ENCODE measurements around the gene GPD1. TPM values are rescaled to one million over a fixed set of nuclear protein-coding genes. Genes with fewer than 3 reads are reported as not detected.

GPD1 gene
- total RNA-seq, 1 experiment from 2014 or later: 0.58 TPM

DNA sequence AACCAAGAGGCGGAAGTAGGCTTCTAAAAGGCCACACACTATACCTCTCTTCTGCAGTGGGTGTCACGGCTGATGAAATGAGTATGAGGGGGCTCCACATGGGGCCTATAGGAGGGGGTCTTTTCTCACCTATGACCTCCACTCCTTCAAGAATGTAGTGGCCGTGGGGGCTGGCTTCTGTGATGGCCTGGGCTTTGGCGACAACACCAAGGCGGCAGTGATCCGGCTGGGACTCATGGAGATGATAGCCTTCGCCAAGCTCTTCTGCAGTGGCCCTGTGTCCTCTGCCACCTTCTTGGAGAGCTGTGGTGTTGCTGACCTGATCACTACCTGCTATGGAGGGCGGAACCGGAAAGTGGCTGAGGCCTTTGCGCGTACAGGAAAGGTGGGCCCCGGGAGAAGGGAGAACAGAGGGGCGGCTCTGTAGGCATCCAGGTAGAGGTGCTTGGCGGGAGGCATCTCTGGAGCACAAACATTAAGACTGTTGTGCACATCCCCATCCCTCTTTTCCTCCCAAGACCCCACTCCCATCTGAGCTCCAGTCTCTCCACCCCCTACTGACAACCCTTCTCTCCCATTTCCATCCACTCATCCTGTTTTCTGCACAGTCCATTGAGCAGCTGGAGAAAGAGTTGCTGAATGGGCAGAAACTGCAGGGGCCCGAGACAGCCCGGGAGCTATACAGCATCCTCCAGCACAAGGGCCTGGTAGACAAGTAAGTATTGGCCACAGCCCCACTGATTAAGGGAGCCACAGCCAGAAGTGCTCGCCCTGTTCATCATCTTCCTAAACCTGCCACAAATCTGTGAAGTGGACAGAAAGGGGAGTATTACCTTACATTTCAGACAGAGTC, 3.8 kb downstream of the GPD1 start:
- POLR2A ChIA-PET (ENCODE audit: low non-redundant PET): no interaction called here
- Histone ChIP-seq H3K27ac (ENCODE audit: low read depth, low read length, poor library complexity, severe bottlenecking) (no peak overlapping the region), H3K27me3 (replicated peaks; ENCODE audit: insufficient read depth, low read depth, low read length, poor library complexity) (no peaks in the 10 kb centered on the region), H3K9me3 (ENCODE audit: low read depth, low read length, poor library complexity, severe bottlenecking) (no peaks in the 10 kb centered on the region), H3K4me1 (ENCODE audit: insufficient read depth, low read length, poor library complexity, severe bottlenecking) (peaks cover 29% of the 10 kb centered on the region), H3K4me3 (ENCODE audit: low read depth, low read length, poor library complexity, severe bottlenecking) (no peak overlapping the region), H3K36me3 (ENCODE audit: insufficient read depth, low read length, poor library complexity, severe bottlenecking) (no peaks in the 10 kb centered on the region)
- TF ChIP-seq, protein P1, sequence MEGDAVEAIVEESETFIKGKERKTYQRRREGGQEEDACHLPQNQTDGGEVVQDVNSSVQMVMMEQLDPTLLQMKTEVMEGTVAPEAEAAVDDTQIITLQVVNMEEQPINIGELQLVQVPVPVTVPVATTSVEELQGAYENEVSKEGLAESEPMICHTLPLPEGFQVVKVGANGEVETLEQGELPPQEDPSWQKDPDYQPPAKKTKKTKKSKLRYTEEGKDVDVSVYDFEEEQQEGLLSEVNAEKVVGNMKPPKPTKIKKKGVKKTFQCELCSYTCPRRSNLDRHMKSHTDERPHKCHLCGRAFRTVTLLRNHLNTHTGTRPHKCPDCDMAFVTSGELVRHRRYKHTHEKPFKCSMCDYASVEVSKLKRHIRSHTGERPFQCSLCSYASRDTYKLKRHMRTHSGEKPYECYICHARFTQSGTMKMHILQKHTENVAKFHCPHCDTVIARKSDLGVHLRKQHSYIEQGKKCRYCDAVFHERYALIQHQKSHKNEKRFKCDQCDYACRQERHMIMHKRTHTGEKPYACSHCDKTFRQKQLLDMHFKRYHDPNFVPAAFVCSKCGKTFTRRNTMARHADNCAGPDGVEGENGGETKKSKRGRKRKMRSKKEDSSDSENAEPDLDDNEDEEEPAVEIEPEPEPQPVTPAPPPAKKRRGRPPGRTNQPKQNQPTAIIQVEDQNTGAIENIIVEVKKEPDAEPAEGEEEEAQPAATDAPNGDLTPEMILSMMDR (conservative IDR thresholded peaks at IDR 0.05; ENCODE audit: low read depth, low read length): no peak
- TF ChIP-seq EZH2 (IDR thresholded peaks at IDR 0.05; ENCODE audit: borderline replicate concordance, low read depth, low read length, poor library complexity, severe bottlenecking): no peak
- CTCF ChIA-PET: no interaction called here
- intact Hi-C loops (cut with micrococcal nuclease; ENCODE audit: unreplicated experiment): no loop called here
- DNase-seq (ENCODE audit: low spot score): no peak
- no TSS peak for BruUV-seq (replicated peaks)

DNA sequence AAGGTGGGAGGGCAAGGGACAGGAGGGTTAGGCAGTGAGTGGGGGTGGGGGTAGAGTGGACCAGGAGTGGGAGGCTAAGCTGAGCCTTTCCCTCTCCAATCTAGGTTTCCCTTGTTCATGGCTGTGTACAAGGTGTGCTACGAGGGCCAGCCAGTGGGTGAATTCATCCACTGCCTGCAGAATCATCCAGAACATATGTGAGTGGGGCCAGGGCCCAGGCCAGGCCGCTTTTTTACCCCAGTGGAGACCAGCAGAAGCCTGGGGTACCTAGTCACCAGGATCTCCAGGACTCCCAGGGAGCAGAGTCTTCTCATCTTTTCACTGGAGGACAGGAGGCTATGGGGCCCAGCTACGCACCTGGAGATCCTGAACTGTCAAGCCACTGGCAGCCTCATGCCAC, 5.5 kb downstream of the GPD1 start:
- H3K27me3 ChIP-seq (replicated peaks; ENCODE audit: insufficient read depth, low read depth, low read length, poor library complexity): no peaks in the 10 kb centered on the region
- CTCF ChIA-PET: interaction anchor here (1.1 to 2.7 kb wide), 2 partner anchors 25 to 67 kb away, joined by 3 to 19 read pairs; partner anchors contain the start of gene SMARCD1
- TF ChIP-seq, protein P1 (conservative IDR thresholded peaks at IDR 0.05; ENCODE audit: low read depth, low read length): no peak
- no peak for TF ChIP-seq EZH2 (IDR thresholded peaks at IDR 0.05; ENCODE audit: borderline replicate concordance, low read depth, low read length, poor library complexity, severe bottlenecking)
- H3K4me3 ChIP-seq (ENCODE audit: low read depth, low read length, poor library complexity, severe bottlenecking): no peak overlapping the region
- no peak for DNase-seq (ENCODE audit: low spot score)
- no TSS peak for BruUV-seq (replicated peaks)
- intact Hi-C loops (cut with micrococcal nuclease; ENCODE audit: unreplicated experiment): no loop called here
- H3K36me3 ChIP-seq (ENCODE audit: insufficient read depth, low read length, poor library complexity, severe bottlenecking): no peaks in the 10 kb centered on the region
- peaks cover 27% of the 10 kb centered on the region for H3K4me1 ChIP-seq (ENCODE audit: insufficient read depth, low read length, poor library complexity, severe bottlenecking)
- POLR2A ChIA-PET (ENCODE audit: low non-redundant PET): no interaction called here
- H3K27ac ChIP-seq (ENCODE audit: low read depth, low read length, poor library complexity, severe bottlenecking): peak overlapping the region; percentile 49
- H3K9me3 ChIP-seq (ENCODE audit: low read depth, low read length, poor library complexity, severe bottlenecking): no peaks in the 10 kb centered on the region

DNA sequence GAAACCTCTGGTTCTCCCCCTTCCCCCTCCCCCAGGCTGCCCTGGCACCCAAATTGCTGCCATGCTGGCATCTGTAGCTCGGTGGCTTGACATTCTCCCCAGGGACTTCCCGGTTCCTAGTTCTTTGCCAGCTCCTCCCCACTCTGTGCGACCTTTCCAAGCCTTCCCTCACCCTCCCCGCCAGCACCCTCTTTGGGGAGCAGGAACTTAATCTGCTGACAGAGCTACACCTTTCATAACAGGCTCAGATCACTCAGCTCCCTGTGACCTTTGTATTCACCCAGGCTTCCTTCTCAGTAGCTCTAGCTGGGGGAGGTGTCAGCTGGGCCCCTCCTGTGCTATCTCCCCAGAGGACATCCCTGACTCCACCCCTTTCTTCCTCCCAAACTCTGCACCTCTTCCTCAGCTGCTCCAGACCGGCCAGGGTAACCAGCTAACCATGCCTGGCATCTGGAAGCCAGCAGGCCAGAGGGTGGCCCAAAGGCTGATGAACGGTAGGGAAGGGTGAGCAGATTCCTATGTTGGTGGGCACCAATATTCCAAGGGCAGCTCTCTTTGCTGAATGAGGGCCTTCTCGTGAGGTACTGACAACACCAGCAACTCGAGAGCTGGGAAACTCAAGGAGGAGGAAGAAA, 6.4 kb downstream of the GPD1 start:
- BruUV-seq (replicated peaks): no TSS peak
- peak overlapping the region; percentile 49 for H3K27ac ChIP-seq (ENCODE audit: low read depth, low read length, poor library complexity, severe bottlenecking)
- H3K9me3 ChIP-seq (ENCODE audit: low read depth, low read length, poor library complexity, severe bottlenecking): no peaks in the 10 kb centered on the region
- CTCF ChIA-PET: interaction anchor here (0.5 to 2.7 kb wide), 7 partner anchors 9 to 350 kb away, joined by 3 to 21 read pairs (median 6); partner anchors contain the start of genes AQP5 and SMARCD1
- TF ChIP-seq EZH2 (IDR thresholded peaks at IDR 0.05; ENCODE audit: borderline replicate concordance, low read depth, low read length, poor library complexity, severe bottlenecking): no peak
- TF ChIP-seq, protein P1 (conservative IDR thresholded peaks at IDR 0.05; ENCODE audit: low read depth, low read length): no peak
- H3K36me3 ChIP-seq (ENCODE audit: insufficient read depth, low read length, poor library complexity, severe bottlenecking): no peaks in the 10 kb centered on the region
- H3K4me1 ChIP-seq (ENCODE audit: insufficient read depth, low read length, poor library complexity, severe bottlenecking): peaks cover 26% of the 10 kb centered on the region
- POLR2A ChIA-PET (ENCODE audit: low non-redundant PET): no interaction called here
- peak; percentile 25 for DNase-seq (ENCODE audit: low spot score)
- no peak overlapping the region for H3K4me3 ChIP-seq (ENCODE audit: low read depth, low read length, poor library complexity, severe bottlenecking)
- intact Hi-C loops (cut with micrococcal nuclease; ENCODE audit: unreplicated experiment): loop anchor here (2.0 kb wide), 1 partner anchor 57 kb away; the partner anchor contains the start of gene CERS5
- H3K27me3 ChIP-seq (replicated peaks; ENCODE audit: insufficient read depth, low read depth, low read length, poor library complexity): no peaks in the 10 kb centered on the region

Measured in A673 (cell line).